ENCODE data around the gene HCRT. TPM values are rescaled to one million over a fixed set of nuclear protein-coding genes. Genes with fewer than 3 reads are reported as not detected.

HCRT gene
- total and polyA plus RNA-seq, 2 of the 8 experiments (the other 6 are each of a cell fraction or from before 2014, with no cell fraction given) = not detected

- ChIA-PET POLR2A (ENCODE audit: partially characterized antibody) (interaction anchor here (1.1 kb wide), 1 partner anchor 9 kb away, joined by 3 read pairs; no protein-coding TSS in a partner anchor), CTCF (ENCODE audit: partially characterized antibody) (interaction anchor here (3.8 kb wide), 1 partner anchor 13 kb away, joined by 23 read pairs; no protein-coding TSS in a partner anchor)
- no peaks in the 10 kb centered on the region for H3K27me3 ChIP-seq (replicated peaks in 1 of 4; ENCODE audit: control insufficient read depth in 3 of 4, extremely low read depth in 1 of 4, insufficient read depth in 3 of 4, low read length in 3 of 4)
- H4K5ac ChIP-seq (ENCODE audit: insufficient read length, low read depth, low read length) = no peak overlapping the region
- no peak overlapping the region for H2BK120ac ChIP-seq (replicated peaks; ENCODE audit: low read depth, low read length)
- H3K4me2 ChIP-seq (ENCODE audit: insufficient read depth in 1 of 2, low read depth in 2 of 2, low read length in 2 of 2) = no peak overlapping the region
- DNase-seq (ENCODE audit: low read depth in 1 of 2, low spot score in 2 of 2) (no peak), FAIRE-seq (no peak)
- H3K9me3 ChIP-seq (ENCODE audit: insufficient read depth in 2 of 2, low read depth in 1 of 2, low read length in 1 of 2) = no peaks in the 10 kb centered on the region
- H3K18ac ChIP-seq (ENCODE audit: extremely low read depth, low read length) = no peak overlapping the region
- no peak overlapping the region for H2BK12ac ChIP-seq (ENCODE audit: low read depth, low read length)
- H3K79me1 ChIP-seq (ENCODE audit: low read depth, low read length) = no peaks in the 10 kb centered on the region
- no peak overlapping the region for H3K4me3 ChIP-seq (ENCODE audit: extremely low read depth in 1 of 4, insufficient read depth in 2 of 4, low read depth in 3 of 4, low read length in 4 of 4)
- no peak overlapping the region for H3K23ac ChIP-seq (ENCODE audit: insufficient read length)
- H2BK15ac ChIP-seq (ENCODE audit: low read length) = no peak overlapping the region
- H3K27ac ChIP-seq (ENCODE audit: low read depth, low read length) = no peak overlapping the region
- no peak overlapping the region for H3K9ac ChIP-seq (replicated peaks in 1 of 4; ENCODE audit: extremely low read depth in 1 of 4, low read depth in 3 of 4, low read length in 3 of 4)
- H2AK5ac ChIP-seq (ENCODE audit: low read depth, low read length) = no peak overlapping the region
- no peaks in the 10 kb centered on the region for H3K79me2 ChIP-seq (ENCODE audit: control insufficient read depth in 1 of 2, insufficient read depth in 2 of 2, low read length in 2 of 2)
- no peak overlapping the region for H2BK20ac ChIP-seq (ENCODE audit: low read length)
- no peaks in the 10 kb centered on the region for H3K4me1 ChIP-seq (replicated peaks in 1 of 4; ENCODE audit: control insufficient read depth in 3 of 4, insufficient read depth in 4 of 4, low read length in 3 of 4)
- H3K36me3 ChIP-seq (ENCODE audit: control insufficient read depth in 2 of 4, insufficient read depth in 4 of 4, low read length in 3 of 4) = peaks cover 5 to 37% (median 28%) of the 10 kb centered on the region in 4 experiments; a peak in 6 of 8 replicates
- H4K20me1 ChIP-seq (replicated peaks in 1 of 2; ENCODE audit: control insufficient read depth in 1 of 2, insufficient read depth in 2 of 2, low read length in 2 of 2) = no peaks in the 10 kb centered on the region
- no peak overlapping the region for H4K8ac ChIP-seq (ENCODE audit: extremely low read depth, insufficient read depth, low read length)
- H3K56ac ChIP-seq (replicated peaks; ENCODE audit: insufficient read length, low read depth, low read length) = no peak overlapping the region
- 97% methylated on average over 6 of the region's 6 CpGs; no CpG with 5 or more reads in 1 of the 2 experiments for WGBS, 2 experiments (ENCODE audit: extremely low coverage in 1 of 2, insufficient coverage in 1 of 2, insufficient read length in 1 of 2, insufficient replicate concordance in 2 of 2, low coverage in 1 of 2, low lambda C conversion rate in 2 of 2, missing lambda C conversion rate in 1 of 2)
- no peak overlapping the region for H2BK5ac ChIP-seq (ENCODE audit: low read depth, low read length)
- H4K91ac ChIP-seq (replicated peaks; ENCODE audit: insufficient read length, low read length) = no peak overlapping the region
- H2AFZ ChIP-seq (ENCODE audit: low read length) = no peak overlapping the region
- no peaks in the 10 kb centered on the region for H3K23me2 ChIP-seq (ENCODE audit: low read depth, low read length)
- H3K14ac ChIP-seq (ENCODE audit: insufficient read length) = no peak overlapping the region
- no peak overlapping the region for H3K4ac ChIP-seq (replicated peaks; ENCODE audit: insufficient read length, low read depth, low read length)
- TF ChIP-seq ZNF274 (IDR thresholded peaks at IDR 0.05; ENCODE audit: borderline replicate concordance, extremely low read depth, low read length) = no peak
- no peak for TF ChIP-seq HDAC6 (IDR thresholded peaks at IDR 0.05; ENCODE audit: low read depth, low read length)
- TF ChIP-seq BRCA1 (IDR thresholded peaks at IDR 0.05; ENCODE audit: low read depth, low read length) = no peak
- no peak for TF ChIP-seq SRF (IDR thresholded peaks at IDR 0.05; ENCODE audit: low read depth, low read length)
- no peak for TF ChIP-seq PHF8 (conservative IDR thresholded peaks at IDR 0.05; ENCODE audit: low read depth, low read length)
- TF ChIP-seq NANOG (IDR thresholded peaks at IDR 0.05; ENCODE audit: insufficient read depth, low read depth, low read length, poor library complexity, severe bottlenecking) = no peak
- no peak for TF ChIP-seq SIRT6 (IDR thresholded peaks at IDR 0.05; ENCODE audit: low read length)
- TF ChIP-seq NRF1 (IDR thresholded peaks at IDR 0.05; ENCODE audit: low read depth, low read length) = no peak
- TF ChIP-seq ASH2L (IDR thresholded peaks at IDR 0.05; ENCODE audit: low read length) = no peak
- no peak for TF ChIP-seq BACH1 (IDR thresholded peaks at IDR 0.05; ENCODE audit: low read length)
- TF ChIP-seq RXRA (IDR thresholded peaks at IDR 0.05; ENCODE audit: insufficient read depth, low read depth, low read length) = no peak
- no peak for TF ChIP-seq ATF2 (IDR thresholded peaks at IDR 0.05; ENCODE audit: low read length)
- no peak for TF ChIP-seq EP300 (IDR thresholded peaks at IDR 0.05; ENCODE audit: borderline replicate concordance in 1 of 2, low read depth in 2 of 2, low read length in 2 of 2)
These were observed 24.8 kb upstream of the HCRT start for GRCh38 chr17:42210046-42210445.

Measured in H1 (cell line).